Activated T-helper 1 cell treated with anti-CD3 and anti-CD28 coated beads, Interleukin-2, amount 50 U/mL, for 16 hours (primary cell): ENCODE measurements around the gene ST6GALNAC3.
"Not testable (repeated sequence)": the region's sequence is repeated elsewhere in the genome, so short reads cannot be mapped to it uniquely, and the experiment has no call there.

Experiments used
- DNase-seq, 2 donors: peaks; one replicate each; pipeline ENCODE4 v3.0.0-alpha.2; 2020; ENCODE audit warnings: low read depth in 1 of 2, low spot score in 1 of 2

Gene ST6GALNAC3

DNA sequence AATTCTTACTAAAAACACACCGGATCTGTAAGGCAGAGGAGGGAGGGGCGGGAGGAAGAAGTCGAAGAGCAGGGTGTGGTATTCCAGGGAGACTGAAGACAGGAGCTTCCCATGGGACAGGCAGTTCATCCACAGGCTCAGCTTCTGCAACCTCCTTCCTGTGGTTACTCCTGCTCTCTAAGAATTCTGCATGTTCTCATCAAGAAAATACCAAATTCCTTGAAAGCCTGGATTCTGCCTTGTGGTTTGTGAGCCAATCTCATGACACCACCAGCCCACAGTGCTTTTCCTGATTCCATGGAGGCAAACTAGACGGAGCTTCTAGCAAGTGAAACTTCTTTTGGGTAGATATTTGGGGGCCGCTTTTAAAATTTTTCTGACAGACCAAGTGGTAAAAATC, 1.1 kb upstream of the ST6GALNAC3 start:
- DNase-seq = no peak

DNA sequence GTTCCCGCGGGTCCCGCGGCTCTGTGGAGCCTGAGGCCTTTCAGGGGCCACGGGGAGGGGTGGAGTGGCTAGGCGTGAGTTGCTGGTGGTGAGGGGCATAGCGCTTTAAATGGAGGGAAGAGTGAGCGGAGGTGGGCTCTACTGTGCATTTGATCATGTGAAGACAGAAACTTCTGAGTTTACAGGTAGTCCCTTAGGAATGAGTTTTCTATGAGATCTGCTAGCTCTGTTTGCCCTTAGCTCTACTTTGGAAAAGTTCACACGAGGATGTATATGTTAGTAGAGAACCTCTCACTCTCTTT, 593 bp downstream of the ST6GALNAC3 start:
- no peak for DNase-seq

DNA sequence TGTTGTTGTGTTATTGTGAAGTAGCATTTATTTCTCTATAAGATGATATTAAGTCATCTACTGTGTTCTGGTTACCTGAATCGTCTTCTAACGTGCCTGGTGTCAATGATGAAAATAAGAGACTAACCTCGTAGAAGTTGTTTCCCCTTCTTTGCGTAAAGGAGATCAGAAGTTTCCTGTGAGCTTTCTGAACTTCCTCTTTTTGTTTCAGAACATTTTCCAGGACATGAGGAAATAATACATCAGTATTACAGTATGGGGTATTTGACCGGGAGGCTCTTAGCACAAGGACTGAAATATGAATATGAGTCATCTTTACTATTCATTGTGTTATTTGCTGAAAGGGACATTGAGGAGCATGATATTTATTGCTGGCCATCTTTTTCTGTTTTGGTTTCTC, 1.3 kb downstream of the ST6GALNAC3 start:
- no peak for DNase-seq

DNA sequence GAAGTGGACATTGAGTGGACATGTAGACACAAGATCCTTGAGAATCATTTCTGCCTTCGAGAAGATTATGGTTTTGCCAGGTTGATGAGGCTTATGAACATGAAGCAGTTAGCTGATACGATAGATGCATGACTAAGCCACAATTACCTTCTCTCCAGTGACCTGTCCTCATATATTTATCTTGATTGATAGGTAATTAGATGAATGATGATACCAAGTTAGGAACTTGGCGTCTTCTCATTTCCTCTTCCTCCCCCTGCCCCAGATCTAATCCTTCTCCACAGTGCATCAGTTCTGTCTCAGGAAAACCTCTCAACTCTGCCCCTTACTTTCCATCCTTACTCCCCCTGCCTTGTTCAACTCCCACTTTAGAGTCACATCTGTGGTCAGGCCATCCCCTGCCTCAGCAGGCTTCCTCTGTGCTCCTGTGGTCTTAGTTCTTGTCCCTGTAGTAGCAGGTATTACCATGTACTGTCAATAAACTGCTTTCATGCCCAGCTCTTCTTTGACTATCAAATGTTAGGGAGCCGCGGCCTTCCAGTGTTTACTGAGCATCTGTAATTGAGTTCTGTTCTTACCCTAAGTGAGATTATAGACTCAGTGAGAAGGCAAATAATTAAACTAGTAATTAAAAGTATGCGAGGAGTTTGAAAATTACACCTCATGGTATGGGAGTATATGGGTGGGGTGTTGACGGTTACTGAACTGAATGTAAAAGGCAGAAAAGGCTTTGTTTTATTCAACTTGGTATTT, 5.1 kb downstream of the ST6GALNAC3 start:
- no peak for DNase-seq

DNA sequence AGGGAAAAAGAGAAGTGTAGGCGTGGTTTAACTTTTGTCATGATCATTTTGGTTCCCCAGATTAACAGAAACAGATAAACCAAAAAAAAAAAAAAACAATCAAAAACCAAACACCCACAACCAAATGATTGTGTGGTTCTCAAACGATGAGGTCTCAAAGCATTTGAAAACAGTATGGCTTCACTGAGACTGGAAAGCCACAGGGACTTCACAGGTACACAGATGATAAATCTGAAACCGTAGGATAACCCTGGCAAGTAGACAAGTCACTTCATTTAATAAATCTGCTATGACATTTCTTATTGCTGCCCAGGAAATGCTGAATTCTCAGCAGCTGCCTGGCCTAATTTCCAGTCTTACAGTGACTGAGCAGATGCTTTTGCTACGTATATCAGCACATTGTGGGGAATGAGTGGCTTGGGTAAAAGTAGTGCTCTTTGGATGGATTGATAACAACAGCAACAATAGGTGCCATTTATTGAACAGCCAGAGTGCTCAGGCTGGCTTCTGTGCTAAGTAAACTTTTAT, 6.1 kb downstream of the ST6GALNAC3 start:
- no peak for DNase-seq

DNA sequence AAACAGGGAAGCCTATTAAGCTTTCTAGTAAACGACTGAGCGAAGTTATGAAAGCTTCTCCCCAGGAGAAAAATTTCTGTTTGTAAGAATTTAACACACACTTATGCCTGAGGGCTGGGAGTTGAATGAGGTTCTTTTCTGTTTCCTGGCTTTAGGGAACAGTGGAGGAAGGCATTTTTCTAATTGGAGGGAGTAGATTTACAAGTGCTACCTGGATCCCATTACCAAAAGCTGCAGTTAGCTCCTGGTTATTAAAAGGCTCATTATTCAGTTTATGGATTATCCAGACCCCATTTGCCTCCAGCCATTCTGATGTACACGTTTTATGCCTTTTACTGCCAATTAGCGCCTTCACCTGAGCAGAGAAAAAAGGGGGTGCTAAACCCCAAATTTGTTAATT, 7.5 kb downstream of the ST6GALNAC3 start:
- no peak for DNase-seq

DNA sequence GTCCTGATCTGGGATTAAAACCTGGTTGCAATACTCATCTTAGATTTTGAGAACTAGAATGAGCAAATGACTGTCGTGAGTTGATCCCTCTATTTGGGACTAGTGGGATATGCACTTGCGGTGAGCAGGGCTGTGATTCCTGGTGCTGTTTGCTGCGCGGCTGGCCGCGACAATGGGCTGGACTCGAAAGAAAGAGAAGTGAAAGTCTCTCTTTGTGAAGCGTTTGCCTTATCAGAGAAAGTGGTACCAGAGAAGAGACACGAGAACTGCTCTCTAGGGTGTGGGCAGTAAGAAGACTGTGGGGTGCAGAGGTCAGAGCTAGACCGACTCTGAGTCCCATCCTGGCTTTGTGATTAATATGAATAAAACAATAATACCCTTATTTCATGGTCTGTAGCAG, 8.6 kb downstream of the ST6GALNAC3 start:
- DNase-seq = no peak

DNA sequence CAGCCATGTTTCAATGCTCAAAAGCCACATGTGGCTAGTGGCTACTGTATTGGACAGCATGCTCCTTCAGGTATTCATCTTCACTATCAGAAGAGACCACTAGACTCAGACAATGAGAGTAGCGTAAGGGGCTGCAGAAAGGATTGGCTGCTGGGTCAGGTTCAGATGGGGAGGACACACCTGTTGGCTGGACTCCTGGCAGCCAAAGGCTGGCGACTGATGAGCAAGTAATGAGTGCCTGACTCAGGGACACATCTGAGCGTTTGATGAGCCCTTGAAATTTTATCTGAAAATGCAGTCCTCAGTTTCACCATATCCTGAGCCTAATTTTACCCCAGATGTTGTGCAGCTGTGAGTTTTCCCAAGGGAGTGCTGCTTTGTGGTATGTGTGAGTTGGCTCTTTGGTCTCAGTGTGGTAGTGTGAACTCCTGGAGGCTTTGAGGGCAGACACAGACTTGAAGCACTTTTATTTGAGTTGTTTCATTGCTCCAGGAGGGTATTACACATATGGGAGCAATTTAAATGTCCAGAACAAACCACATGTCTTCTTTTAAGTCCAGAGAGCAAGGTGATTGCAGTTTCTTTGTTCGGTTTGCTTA, 9.6 kb downstream of the ST6GALNAC3 start:
- no peak for DNase-seq

DNA sequence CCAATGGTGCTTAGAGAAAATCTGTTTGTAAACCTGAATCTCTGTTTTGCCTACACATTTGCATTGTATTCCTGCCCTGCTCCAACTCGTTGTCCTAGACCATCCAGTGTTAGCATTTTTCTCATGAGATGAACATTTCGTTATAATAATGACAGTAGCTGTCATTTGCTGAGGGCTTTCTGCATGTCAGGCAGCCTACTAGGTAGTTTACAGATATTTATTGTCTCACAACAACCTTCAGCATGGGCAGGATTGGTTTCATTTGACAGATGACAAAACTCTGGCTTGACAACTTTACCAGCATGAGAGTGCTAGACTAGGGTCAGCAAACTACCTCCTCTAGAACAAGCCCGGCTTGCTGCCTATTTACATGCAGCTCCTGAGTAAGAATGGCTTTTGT, 10.1 kb downstream of the ST6GALNAC3 start:
- DNase-seq = no peak

DNA sequence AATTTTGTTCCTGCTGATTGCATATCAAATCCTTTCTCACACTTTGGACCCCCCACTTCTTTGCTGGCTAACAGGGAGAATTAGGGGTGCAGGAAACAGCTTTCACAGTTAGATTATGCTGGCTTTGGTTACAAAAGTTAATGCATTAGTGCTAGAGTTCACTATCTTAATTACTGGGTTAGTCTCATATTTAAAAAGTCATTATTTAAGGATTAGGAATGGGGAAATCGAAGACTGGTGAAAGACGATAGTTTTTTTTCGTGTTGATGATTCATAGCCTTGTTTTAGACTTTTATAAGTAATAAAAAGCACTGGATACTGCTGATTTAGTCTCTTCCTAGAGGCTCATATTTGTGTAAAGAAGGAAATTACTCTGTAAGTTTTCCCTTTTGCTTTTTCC, 11.6 kb downstream of the ST6GALNAC3 start:
- DNase-seq = no peak

DNA sequence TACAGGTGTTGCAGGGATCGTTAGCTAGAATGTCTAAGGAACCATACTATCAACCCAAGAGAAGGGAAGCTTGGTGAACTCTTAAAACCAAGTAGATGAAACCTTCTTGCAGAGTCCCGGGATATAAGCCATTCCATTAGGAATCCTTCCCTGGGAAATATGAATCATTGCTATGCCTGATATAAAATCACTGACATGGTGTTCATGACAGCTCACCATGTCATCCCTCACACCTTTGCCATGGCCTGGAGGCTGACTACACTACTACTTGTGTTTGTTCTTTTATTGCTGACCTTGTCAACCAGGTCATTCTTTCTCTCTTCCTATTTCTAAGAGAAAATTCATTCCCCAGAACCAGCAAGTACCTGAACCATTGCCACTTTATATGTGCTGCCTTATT, 12.1 kb downstream of the ST6GALNAC3 start:
- no peak for DNase-seq

DNA sequence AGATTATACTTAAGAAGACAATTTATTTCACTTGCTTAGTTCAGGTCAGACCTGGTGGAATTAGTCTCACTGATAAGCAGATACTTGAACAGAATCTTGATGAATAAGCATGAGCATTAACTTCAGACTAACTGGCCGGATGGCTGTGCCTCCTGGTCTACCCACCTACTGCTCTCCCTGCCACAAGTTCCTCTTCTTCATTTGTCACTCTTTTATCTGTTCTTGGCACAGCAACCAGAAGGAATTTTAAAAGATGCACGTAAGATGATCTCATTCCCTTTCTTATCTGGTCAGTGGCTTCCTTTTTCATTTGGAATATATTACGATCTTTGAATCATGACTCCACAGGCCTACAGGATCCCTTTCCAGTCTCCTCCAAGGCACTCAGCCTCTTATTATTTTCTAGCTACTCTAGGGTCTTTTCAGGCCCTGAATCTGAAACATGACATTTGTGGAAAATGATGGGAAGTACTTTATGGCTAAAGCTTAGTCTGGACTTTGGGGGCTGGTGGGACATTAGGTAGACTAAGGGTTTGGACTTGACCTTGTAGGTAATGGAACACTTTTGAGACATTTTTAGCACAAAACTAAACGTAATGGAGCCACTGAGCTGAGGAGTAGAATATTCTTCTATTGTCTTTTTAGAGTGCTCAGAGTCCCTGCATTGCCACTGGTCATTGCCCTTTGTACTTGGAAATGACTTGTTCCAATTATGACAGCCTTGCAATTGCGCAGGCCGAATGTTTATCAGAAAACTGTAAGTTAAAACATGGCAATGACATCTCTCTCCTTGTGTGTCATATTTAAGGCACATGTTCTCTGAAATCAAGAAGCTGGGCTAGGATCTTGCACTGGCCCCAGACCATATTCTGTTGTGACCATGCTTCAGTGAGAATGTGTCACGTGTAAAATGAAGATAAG, 16.0 kb downstream of the ST6GALNAC3 start:
- DNase-seq = no peak

DNA sequence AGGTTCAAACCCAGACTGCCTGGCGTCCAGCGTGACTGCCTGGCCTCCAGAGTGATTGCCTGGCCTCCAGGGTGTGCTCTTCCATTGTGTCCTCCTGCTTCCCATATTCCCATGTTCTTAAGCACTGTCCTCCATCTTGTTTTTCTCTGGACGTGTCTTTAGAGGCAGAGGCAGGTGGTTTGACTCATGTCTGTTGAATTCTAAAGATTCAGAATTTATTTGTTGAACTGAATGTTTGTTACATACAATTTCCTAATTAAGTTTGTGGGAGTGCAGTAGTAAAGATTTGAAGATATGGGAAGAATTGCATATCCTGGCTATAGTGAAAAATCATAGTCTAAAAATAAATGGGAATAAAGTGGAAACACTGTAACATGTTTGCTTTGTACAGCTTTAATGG, 18.3 kb downstream of the ST6GALNAC3 start:
- no peak for DNase-seq

DNA sequence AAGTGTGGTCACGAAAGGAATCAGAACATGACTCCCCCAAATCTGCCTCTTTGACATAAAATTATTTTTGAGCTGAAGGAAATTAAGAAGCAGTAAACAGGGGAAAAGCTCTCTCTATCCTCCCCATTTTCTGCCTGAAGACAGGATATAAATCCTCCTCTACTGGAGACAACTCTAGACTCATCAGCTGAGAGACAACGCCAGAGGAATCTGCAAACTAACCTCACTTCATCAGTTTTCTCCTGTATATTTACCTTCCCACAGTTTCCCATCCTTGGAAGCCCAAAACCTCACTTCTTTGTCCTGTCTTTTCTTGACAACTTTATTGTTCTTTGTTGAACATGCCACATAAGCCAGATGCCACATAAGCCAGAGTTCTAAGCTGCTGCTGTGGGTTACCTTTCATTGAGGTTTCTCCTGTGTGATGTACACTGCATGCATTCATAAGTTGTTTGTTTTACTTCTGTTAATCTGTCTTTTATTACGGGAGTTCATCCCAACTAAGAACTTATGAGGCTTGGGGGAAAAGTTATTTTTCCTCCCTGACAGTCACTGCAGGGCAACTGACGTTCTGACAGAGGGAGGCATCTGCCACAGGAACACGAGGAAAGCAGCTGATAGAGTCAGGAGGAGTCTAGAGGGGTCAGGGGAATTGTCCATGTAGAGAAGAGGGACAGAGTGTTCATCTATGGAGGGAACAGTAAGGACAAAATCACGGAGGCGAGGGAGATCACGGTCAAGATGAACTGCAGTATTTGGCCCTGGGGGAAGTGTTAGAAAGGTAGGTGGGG, 19.2 kb downstream of the ST6GALNAC3 start:
- no peak for DNase-seq

DNA sequence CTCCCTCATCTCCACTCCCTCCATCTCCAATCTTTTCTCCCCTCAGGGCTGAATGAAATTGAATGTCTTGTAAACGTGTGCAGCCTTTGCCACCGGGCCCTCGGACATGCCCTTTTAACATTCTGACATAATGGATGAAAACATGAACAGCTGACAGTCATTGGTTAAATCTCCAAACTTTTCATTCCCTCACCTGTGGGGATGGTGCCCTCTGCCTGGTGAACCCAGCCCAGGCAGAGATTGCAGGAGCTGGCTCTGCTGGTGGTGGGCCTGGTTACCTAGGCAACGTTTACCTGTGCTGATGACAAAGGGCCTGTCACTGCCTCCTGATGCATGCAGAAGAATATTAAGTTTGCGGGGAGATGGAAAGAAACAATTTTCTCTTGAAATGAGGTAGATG, 21.3 kb downstream of the ST6GALNAC3 start:
- no peak for DNase-seq

DNA sequence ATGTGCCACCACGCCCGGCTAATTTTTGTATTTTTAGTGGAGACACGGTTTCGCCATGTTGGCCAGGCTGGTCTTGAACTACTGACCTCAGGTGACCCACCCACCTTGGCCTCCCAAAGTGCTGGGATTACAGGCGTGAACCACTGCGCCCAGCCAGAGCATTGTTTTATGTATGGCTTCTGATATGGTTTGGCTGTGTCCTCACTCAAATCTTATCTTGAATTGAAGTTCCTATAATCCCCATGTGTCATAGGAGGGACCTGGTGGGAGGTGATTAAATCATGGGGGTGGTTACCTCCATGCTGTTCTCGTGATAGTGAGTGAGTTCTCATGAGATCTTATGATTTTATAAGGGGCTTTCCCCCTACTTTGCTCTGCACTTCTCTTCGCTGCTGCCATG, 22.5 kb downstream of the ST6GALNAC3 start:
- not testable (repeated sequence) for DNase-seq

DNA sequence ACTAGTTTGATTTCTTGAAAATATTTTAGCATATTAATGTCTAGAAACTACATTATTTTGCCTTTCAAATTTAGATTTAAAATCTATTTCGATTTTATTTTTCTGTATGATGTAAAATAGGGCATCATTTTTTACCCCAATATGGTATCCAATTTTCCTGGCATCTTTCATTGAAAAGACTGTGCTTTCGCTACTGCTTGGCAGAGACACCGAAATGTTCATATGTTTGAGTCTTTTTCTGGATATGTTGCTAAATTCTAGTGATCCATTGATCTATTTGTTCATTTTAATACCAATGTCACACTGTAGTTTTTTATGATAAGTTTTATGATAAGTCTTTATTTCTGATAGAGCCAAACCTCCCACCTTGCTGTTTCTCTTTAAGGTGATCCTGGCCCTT, 24.3 kb downstream of the ST6GALNAC3 start:
- no peak for DNase-seq

DNA sequence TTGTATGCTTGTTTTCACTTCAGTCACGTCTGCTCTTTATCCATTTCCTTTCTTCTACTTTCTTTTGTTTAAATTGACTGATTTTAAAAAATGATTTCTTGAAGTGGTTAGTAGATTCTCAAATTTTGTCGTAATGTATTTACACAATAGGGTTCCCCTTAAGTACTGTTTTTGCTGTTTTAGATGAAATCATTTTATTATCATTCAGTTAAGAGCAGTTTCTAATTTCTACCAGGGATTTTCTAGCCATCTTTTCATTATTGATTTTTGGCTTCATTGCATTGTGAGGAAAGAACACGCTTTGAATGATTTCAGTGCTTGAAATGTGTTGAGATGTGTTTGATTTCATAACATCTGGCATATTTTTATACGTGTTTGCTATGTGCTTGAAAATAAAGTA, 27.0 kb downstream of the ST6GALNAC3 start:
- DNase-seq = no peak

DNA sequence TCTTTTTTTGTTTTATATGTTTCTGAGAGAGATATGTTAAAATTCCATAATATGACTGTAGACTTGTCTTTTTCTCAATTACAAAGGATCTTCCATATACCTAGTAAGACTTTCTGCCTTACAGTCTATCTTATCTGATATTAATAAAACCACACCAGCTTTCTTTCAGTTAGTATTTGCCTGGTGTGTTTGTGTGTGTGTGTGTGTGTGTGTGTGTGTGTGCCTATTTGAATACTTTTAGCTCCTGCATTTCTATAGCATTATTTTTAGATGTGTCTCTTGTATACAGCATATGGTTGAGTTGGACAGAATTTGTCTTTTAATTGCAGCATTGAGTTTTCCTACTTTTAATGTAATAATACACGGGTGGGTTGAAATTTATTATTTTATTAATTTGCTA, 27.5 kb downstream of the ST6GALNAC3 start:
- no peak for DNase-seq

DNA sequence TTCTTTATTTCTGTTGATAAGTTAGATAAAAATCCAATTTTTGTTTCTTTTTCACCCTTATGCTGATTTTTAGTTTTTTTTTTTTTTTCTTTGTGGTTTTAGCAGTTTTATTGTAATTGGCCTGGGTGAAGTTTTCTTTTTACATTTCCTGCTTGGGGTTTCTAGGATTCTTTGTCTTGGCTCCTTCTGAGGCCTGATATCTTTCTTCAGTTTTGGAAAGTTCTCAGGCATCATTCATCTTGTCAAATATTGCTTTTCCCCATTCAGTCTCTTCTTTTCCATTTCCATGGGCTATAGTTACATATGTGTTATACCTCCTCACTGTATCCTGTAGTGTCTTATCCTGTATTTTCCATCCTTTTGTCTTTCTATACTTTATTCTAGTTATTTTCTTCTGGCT, 28.5 kb downstream of the ST6GALNAC3 start:
- no peak for DNase-seq

DNA sequence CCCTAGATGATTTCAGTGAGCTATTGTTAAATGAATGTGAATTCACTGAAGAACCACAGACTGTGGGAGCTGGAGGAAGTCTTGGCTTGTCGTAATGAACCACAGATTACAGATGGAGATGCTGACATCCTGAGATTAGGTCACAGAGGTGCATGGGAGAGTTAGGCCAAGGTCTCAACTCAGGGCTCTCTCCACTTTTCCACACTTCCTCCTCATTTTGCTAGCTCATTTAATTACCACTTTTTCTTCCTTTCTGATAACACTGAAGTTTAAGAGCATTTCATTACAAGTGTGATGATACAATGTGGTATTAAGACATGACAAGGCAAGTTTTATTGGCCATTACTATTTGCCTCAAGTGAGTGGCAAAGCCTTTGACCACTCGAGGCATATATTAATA, 30.8 kb downstream of the ST6GALNAC3 start:
- no peak for DNase-seq
